GM12891 (cell line): ENCODE results near the gene GIGYF2.
"Not testable (repeated sequence)": the region's sequence is repeated elsewhere in the genome, so short reads cannot be mapped to it uniquely, and the experiment has no call there.

Experiments
- DNase-seq: peaks from one replicate; pipeline ENCODE4 v3.0.0; 2011; ENCODE audit warnings: low spot score; ENCODE audit not compliant: insufficient read length
- FAIRE-seq: peaks from 2 replicates; lab custom pipeline; 2011; peaks lifted over from hg19 to GRCh38; lab: Jason Lieb, UNC
- PAX5 ChIP-seq: IDR thresholded peaks from 2 replicates; pipeline ENCODE4 v1.6.1; 2011; ENCODE audit warnings: low read length, moderate library complexity, mild to moderate bottlenecking; ENCODE audit not compliant: insufficient read depth, severe bottlenecking
- POLR2A ChIP-seq: IDR thresholded peaks from 2 replicates; pipeline ENCODE4 v1.6.1; 2011; ENCODE audit warnings: low read depth, low read length, control low read depth
- POLR2AphosphoS5 ChIP-seq: IDR thresholded peaks from 2 replicates; pipeline ENCODE4 v1.6.1; 2011; ENCODE audit warnings: low read depth, low read length, control low read depth
- POU2F2 ChIP-seq: IDR thresholded peaks from 2 replicates; pipeline ENCODE4 v1.6.1; 2011; ENCODE audit warnings: low read depth, mild to moderate bottlenecking, control low read depth, low read length, moderate library complexity
- SPI1 ChIP-seq: IDR thresholded peaks from 2 replicates; pipeline ENCODE4 v1.6.1; 2011; ENCODE audit warnings: low read depth, low read length, control low read depth
- TAF1 ChIP-seq: IDR thresholded peaks from 2 replicates; pipeline ENCODE4 v1.6.1; 2011; ENCODE audit warnings: low read depth, low read length, control low read depth

GIGYF2 gene

GRCh38 chr2:232707076-232707475, 9.9 kb downstream of the GIGYF2 start:
- no peak for TF ChIP-seq POU2F2
- no peak for TF ChIP-seq SPI1
- TF ChIP-seq PAX5: no peak
- no peak for TF ChIP-seq TAF1
- no peak for FAIRE-seq
- no peak for DNase-seq

GRCh38 chr2:232713505-232713904, 16.4 kb downstream of the GIGYF2 start:
- FAIRE-seq: no peak
- no peak for TF ChIP-seq POU2F2
- TF ChIP-seq SPI1: no peak
- TF ChIP-seq POLR2A: no peak
- no peak for TF ChIP-seq TAF1
- TF ChIP-seq PAX5: no peak
- TF ChIP-seq POLR2AphosphoS5: no peak
- no peak for DNase-seq

- FAIRE-seq (no peak), DNase-seq (no peak)
- TF ChIP-seq TAF1 (no peak), PAX5 (no peak), POU2F2 (no peak), POLR2AphosphoS5 (no peak), SPI1 (no peak), POLR2A (no peak)
Measured at GRCh38 chr2:232714969-232715368, 17.8 kb downstream of the GIGYF2 start.

DNA sequence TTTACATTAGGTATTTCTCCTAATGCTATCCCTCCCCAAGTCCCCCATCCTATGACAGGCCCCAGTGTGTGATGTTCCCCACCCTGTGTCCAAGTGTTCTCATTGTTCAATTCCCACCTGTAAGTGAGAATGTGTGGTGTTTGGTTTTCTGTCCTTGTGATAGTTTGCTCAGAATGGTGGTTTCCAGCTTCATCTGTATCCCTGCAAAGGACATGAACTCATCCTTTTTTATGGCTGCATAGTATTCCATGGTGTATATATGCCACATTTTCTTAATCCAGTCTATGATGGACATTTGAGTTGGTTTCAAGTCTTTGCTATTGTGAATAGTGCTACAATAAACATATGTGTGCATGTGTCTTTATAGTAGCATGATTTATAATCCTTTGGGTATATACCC, 22.9 kb downstream of the GIGYF2 start:
- DNase-seq, FAIRE-seq: not testable (repeated sequence)

DNA sequence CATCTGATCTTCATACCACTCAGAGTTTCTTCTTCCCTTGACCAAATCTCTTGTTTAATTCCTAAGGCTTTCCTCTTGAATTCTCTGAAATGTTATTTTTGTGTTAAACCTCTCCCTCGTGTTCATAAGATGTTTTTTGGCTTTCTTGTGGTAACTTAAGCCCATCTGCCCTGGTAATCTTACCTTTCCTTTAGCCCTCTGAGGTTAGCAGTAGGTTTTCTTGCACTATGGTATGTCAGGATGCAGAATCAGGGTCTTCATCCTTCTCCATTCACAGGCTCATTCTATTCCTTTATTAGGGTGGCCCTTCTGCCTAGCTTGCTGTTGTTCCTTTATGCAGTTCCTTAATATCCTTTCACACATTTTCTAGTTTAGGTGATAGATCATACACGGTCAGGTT, 24.1 kb downstream of the GIGYF2 start:
- FAIRE-seq (no peak), DNase-seq (no peak)
- TF ChIP-seq TAF1: no peak
- TF ChIP-seq SPI1: no peak
- no peak for TF ChIP-seq PAX5
- TF ChIP-seq POLR2A: no peak
- TF ChIP-seq POLR2AphosphoS5: no peak
- no peak for TF ChIP-seq POU2F2

GRCh38 chr2:232721882-232722281, 24.8 kb downstream of the GIGYF2 start:
- no peak for TF ChIP-seq PAX5
- no peak for TF ChIP-seq POLR2AphosphoS5
- TF ChIP-seq POLR2A: no peak
- no peak for TF ChIP-seq SPI1
- no peak for TF ChIP-seq TAF1
- no peak for TF ChIP-seq POU2F2
- no peak for DNase-seq
- FAIRE-seq: peak; percentile 31

DNA sequence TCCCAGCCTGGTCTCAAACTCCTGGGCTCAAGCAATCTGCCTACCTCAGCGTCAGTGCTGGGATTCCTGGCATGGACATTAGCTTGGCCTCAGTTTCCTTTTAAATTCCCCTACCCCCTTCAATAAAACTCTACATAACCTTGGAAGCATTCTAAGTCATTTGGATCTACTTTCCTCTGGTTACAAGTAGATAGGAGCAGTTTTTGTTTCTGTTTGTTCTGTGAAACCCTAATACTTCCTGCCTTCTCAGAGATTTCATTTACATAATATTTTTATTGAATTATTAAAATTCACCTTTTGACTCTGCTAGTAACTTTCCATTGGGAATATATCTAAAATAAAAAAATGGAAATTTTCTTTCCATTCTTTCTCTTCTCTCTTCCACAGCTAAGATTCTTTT, 25.9 kb downstream of the GIGYF2 start:
- TF ChIP-seq POU2F2 (no peak), POLR2A (no peak), PAX5 (no peak), SPI1 (no peak), TAF1 (no peak), POLR2AphosphoS5 (no peak)
- FAIRE-seq: no peak
- DNase-seq: no peak

DNA sequence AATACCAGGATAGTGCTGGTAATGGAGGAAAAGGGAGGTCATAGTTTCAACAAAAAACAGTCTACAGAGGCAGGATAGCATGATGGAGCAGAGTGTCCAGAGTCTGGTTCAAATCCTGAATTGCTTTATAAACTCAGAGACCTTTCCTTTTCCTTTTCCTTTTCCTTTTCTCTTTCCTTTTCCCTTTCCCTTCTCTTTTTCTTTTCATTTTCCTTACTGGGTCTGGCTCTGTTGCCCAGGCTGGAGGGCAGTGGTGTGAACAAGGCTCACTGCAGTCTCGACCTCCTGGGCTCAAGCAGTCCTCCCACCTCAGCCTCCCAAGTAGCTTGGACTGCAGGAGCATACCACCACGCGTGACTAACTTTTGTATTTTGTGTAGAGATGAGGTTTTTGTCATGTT, 31.7 kb downstream of the GIGYF2 start:
- DNase-seq (no peak), FAIRE-seq (no peak)
- TF ChIP-seq TAF1: no peak
- no peak for TF ChIP-seq SPI1
- TF ChIP-seq PAX5: no peak
- TF ChIP-seq POU2F2: no peak
- TF ChIP-seq POLR2A: no peak
- TF ChIP-seq POLR2AphosphoS5: no peak

DNA sequence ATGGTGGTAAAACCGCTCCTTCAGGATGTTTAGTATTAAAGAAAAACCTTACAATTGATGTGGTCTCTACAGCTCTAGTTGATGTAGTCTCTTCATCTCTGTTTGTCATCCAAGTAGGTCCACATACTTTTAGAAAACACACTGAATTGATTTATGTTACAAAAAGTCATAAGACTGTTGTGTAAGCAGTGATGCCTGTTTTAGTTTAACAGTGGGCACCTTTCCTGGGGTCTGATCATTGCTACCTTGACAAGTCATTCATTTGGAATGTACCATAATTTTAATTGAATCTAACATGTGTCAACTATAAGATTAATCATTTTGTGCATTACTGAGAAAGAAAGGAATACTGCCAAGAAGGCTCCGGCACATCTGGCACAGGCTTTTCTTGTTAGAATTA, 34.3 kb downstream of the GIGYF2 start:
- DNase-seq (no peak), FAIRE-seq (no peak)
- TF ChIP-seq PAX5 (no peak), POU2F2 (no peak), SPI1 (no peak), TAF1 (no peak), POLR2A (no peak), POLR2AphosphoS5 (no peak)

- FAIRE-seq (no peak), DNase-seq (no peak)
- no peak for TF ChIP-seq POLR2AphosphoS5
- TF ChIP-seq TAF1: no peak
- TF ChIP-seq POU2F2: no peak
- no peak for TF ChIP-seq PAX5
Measured at GRCh38 chr2:232741294-232741693, 44.2 kb downstream of the GIGYF2 start.

- no peak for DNase-seq
- FAIRE-seq: no peak
- TF ChIP-seq POLR2A (no peak), POU2F2 (no peak), TAF1 (no peak), SPI1 (no peak)
Measured at GRCh38 chr2:232741972-232742371, 44.8 kb downstream of the GIGYF2 start.
